Liver (tissue), 9 donors: ENCODE data around the gene HIPK2. TPM values are rescaled to one million over a fixed set of nuclear protein-coding genes. Genes with fewer than 3 reads are reported as not detected.

ENCODE experiments used
- DNase-seq: peaks from one replicate; pipeline ENCODE4 v3.0.0-alpha.2; 2017; ENCODE audit warnings: low spot score
- H3K27ac ChIP-seq, 2 donors: one replicate each; pipeline ENCODE4 v1.7.0; 2013; ENCODE audit warnings: inconsistent platforms in 2 of 2, low read length in 2 of 2, control low read depth in 1 of 2, low read depth in 1 of 2, mild to moderate bottlenecking in 1 of 2
- H3K27me3 ChIP-seq, 4 donors: one replicate each; pipeline versions ENCODE4 v1.6.1 to v1.7.0; 2013; ENCODE audit warnings: low read length in 3 of 4, inconsistent platforms in 1 of 4, mild to moderate bottlenecking in 1 of 4, moderate library complexity in 1 of 4; ENCODE audit not compliant: control insufficient read depth in 4 of 4, insufficient read depth in 4 of 4
- H3K36me3 ChIP-seq, 4 donors: one replicate each; pipeline versions ENCODE4 v1.6.1 to v1.7.0; 2013; ENCODE audit warnings: low read length in 3 of 4, mild to moderate bottlenecking in 3 of 4, low read depth in 1 of 4, moderate library complexity in 1 of 4; ENCODE audit not compliant: control insufficient read depth in 4 of 4, insufficient read depth in 3 of 4
- H3K4me1 ChIP-seq, 4 donors: one replicate each; pipeline versions ENCODE4 v1.6.1 to v1.7.0; 2013; ENCODE audit warnings: low read length in 3 of 4, mild to moderate bottlenecking in 3 of 4, moderate library complexity in 1 of 4; ENCODE audit not compliant: control insufficient read depth in 4 of 4, insufficient read depth in 4 of 4
- H3K4me3 ChIP-seq, 3 donors: one replicate each; pipeline versions ENCODE4 v1.6.1 to v1.7.0; 2013; ENCODE audit warnings: low read length in 3 of 3, control low read depth in 1 of 3, low read depth in 1 of 3, mild to moderate bottlenecking in 1 of 3
- H3K9ac ChIP-seq, 2 donors: one replicate each; pipeline ENCODE4 v1.7.0; 2013; ENCODE audit warnings: low read length in 2 of 2, mild to moderate bottlenecking in 2 of 2, moderate library complexity in 2 of 2, control low read depth in 1 of 2, low read depth in 1 of 2
- H3K9me3 ChIP-seq, 4 donors: one replicate each; pipeline versions ENCODE4 v1.6.1 to v1.7.0; 2013; ENCODE audit warnings: low read length in 3 of 4; ENCODE audit not compliant: control insufficient read depth in 4 of 4
- ATF3 ChIP-seq: IDR thresholded peaks from 2 replicates; pipeline ENCODE4 v1.6.1; 2016; ENCODE audit warnings: antibody characterized with exemption
- EGR1 ChIP-seq, 2 donors: IDR thresholded peaks; 2 replicates each; pipeline ENCODE4 v1.6.1; 2016 to 2018; ENCODE audit warnings: antibody characterized with exemption in 2 of 2, low read depth in 2 of 2
- FOXA1 ChIP-seq: IDR thresholded peaks from 2 replicates; pipeline ENCODE4 v1.6.1; 2016; ENCODE audit warnings: antibody characterized with exemption
- FOXA2 ChIP-seq: IDR thresholded peaks from 2 replicates; pipeline ENCODE4 v1.6.1; 2016; ENCODE audit warnings: antibody characterized with exemption
- GABPA ChIP-seq, 2 donors: IDR thresholded peaks in 1 of 2; conservative IDR thresholded peaks in 1 of 2; 2 replicates each; pipeline ENCODE4 v1.6.1; 2016; ENCODE audit warnings: antibody characterized with exemption in 2 of 2, mild to moderate bottlenecking in 1 of 2, moderate library complexity in 1 of 2
- HNF4A ChIP-seq, 2 donors: conservative IDR thresholded peaks; 2 replicates each; pipeline ENCODE4 v1.6.1; 2016; ENCODE audit warnings: antibody characterized with exemption in 2 of 2, mild to moderate bottlenecking in 2 of 2
- HNF4G ChIP-seq: IDR thresholded peaks from 2 replicates; pipeline ENCODE4 v1.6.1; 2016; ENCODE audit warnings: antibody characterized with exemption
- JUND ChIP-seq, 2 donors: IDR thresholded peaks; 2 replicates each; pipeline ENCODE4 v1.6.1; 2016; ENCODE audit warnings: antibody characterized with exemption in 2 of 2
- NR2F2 ChIP-seq: IDR thresholded peaks from 2 replicates; pipeline ENCODE4 v1.6.1; 2016; ENCODE audit warnings: antibody characterized with exemption
- RAD21 ChIP-seq, 2 donors: IDR thresholded peaks; 2 replicates each; pipeline ENCODE4 v1.6.1; 2016; ENCODE audit warnings: antibody characterized with exemption in 2 of 2, mild to moderate bottlenecking in 2 of 2
- REST ChIP-seq: IDR thresholded peaks from 2 replicates; pipeline ENCODE4 v1.6.1; 2016; ENCODE audit warnings: antibody characterized with exemption, mild to moderate bottlenecking
- RXRA ChIP-seq, 2 donors: IDR thresholded peaks; 2 replicates each; pipeline ENCODE4 v1.6.1; 2017 to 2018; ENCODE audit warnings: antibody characterized with exemption in 2 of 2, mild to moderate bottlenecking in 1 of 2
- SP1 ChIP-seq: IDR thresholded peaks from 2 replicates; pipeline ENCODE4 v1.6.1; 2018; ENCODE audit warnings: antibody characterized with exemption, mild to moderate bottlenecking
- TAF1 ChIP-seq: conservative IDR thresholded peaks from 2 replicates; pipeline ENCODE4 v1.6.1; 2016; ENCODE audit warnings: antibody characterized with exemption, mild to moderate bottlenecking
- YY1 ChIP-seq: IDR thresholded peaks from 2 replicates; pipeline ENCODE4 v1.6.1; 2016; ENCODE audit warnings: antibody characterized with exemption, mild to moderate bottlenecking
- WGBS: extraction: QIAGEN DNeasy Blood & Tissue Kit; methylation state at CpG from one replicate; pipeline ENCODE4 v1.1.7; 2013; 5-methylcytosine and 5-hydroxymethylcytosine counted together
- polyA plus RNA-seq, 2 donors: library from polyadenylated mRNA; stranded (reverse) in 1 of 2; unstranded in 1 of 2; fragments of 200-250 nt in 1 of 2; fragments of >200 nt in 1 of 2; fragmentation: Nextera tagmentation in 1 of 2; extraction: Ambion mirVana in 1 of 2; gene quantifications; one replicate each; pipeline versions ENCODE4 v1.2.1 to v1.2.3, GENCODE V29; 2013 to 2015
- total RNA-seq, 2 donors: library from RNA; depleted of rRNA; stranded (reverse); fragments of >200 nt; gene quantifications; one replicate each; pipeline ENCODE4 v1.2.3, GENCODE V29; 2014
- TF ChIP-seq, protein P1 (sequence below): IDR thresholded peaks from 2 replicates; pipeline ENCODE4 v1.6.1; 2016; ENCODE audit warnings: antibody characterized with exemption
- TF ChIP-seq, protein P2 (sequence below): IDR thresholded peaks from 2 replicates; pipeline ENCODE4 v1.6.1; 2016; ENCODE audit warnings: antibody characterized with exemption
- TF ChIP-seq, protein P3 (sequence below): fragments of 150-350 bp; IDR thresholded peaks from 2 replicates; pipeline ENCODE4 v1.5.1; 2017; ENCODE audit warnings: improper control_type of control experiment, low read depth, low read length; ENCODE audit not compliant: missing input control
- donor health status: healthy.
- donor health status: healthy.
- donor health status: healthy.
- donor health status: healthy.
- donor health status: healthy.

HIPK2 gene
- total and polyA plus RNA-seq, 4 donors = 13.1 to 48.8 (median 16.6) TPM

- Histone ChIP-seq H3K36me3 (peaks cover 5 to 13% (median 10%) of the 10 kb centered on the region in 4 donors), H3K9me3 (no peaks in the 10 kb centered on the region), H3K9ac (no peak overlapping the region), H3K27ac (no peak overlapping the region), H3K4me3 (no peak overlapping the region), H3K4me1 (peaks cover 0 to 7% (median 2%) of the 10 kb centered on the region in 4 donors), H3K27me3 (no peaks in the 10 kb centered on the region)
- WGBS = 92% methylated on average over 27 of the region's 27 CpGs
- no peak for DNase-seq
- TF ChIP-seq, protein P1, sequence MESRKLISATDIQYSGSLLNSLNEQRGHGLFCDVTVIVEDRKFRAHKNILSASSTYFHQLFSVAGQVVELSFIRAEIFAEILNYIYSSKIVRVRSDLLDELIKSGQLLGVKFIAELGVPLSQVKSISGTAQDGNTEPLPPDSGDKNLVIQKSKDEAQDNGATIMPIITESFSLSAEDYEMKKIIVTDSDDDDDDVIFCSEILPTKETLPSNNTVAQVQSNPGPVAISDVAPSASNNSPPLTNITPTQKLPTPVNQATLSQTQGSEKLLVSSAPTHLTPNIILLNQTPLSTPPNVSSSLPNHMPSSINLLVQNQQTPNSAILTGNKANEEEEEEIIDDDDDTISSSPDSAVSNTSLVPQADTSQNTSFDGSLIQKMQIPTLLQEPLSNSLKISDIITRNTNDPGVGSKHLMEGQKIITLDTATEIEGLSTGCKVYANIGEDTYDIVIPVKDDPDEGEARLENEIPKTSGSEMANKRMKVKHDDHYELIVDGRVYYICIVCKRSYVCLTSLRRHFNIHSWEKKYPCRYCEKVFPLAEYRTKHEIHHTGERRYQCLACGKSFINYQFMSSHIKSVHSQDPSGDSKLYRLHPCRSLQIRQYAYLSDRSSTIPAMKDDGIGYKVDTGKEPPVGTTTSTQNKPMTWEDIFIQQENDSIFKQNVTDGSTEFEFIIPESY = no peak
- TF ChIP-seq TAF1 = no peak
- no peak for TF ChIP-seq FOXA1
- no peak for TF ChIP-seq RAD21 (IDR thresholded peaks at IDR 0.05)
- no peak for TF ChIP-seq HNF4G
- TF ChIP-seq FOXA2 = no peak
- no peak for TF ChIP-seq HNF4A (conservative IDR thresholded peaks at IDR 0.05)
- TF ChIP-seq GABPA (IDR thresholded peaks at IDR 0.05 in 1 of 2, conservative IDR thresholded peaks at IDR 0.05 in 1 of 2) = no peak
- TF ChIP-seq, protein P2, sequence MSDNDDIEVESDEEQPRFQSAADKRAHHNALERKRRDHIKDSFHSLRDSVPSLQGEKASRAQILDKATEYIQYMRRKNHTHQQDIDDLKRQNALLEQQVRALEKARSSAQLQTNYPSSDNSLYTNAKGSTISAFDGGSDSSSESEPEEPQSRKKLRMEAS = no peak
- no peak for TF ChIP-seq REST
- TF ChIP-seq, protein P3, sequence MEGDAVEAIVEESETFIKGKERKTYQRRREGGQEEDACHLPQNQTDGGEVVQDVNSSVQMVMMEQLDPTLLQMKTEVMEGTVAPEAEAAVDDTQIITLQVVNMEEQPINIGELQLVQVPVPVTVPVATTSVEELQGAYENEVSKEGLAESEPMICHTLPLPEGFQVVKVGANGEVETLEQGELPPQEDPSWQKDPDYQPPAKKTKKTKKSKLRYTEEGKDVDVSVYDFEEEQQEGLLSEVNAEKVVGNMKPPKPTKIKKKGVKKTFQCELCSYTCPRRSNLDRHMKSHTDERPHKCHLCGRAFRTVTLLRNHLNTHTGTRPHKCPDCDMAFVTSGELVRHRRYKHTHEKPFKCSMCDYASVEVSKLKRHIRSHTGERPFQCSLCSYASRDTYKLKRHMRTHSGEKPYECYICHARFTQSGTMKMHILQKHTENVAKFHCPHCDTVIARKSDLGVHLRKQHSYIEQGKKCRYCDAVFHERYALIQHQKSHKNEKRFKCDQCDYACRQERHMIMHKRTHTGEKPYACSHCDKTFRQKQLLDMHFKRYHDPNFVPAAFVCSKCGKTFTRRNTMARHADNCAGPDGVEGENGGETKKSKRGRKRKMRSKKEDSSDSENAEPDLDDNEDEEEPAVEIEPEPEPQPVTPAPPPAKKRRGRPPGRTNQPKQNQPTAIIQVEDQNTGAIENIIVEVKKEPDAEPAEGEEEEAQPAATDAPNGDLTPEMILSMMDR = no peak
- no peak for TF ChIP-seq YY1
- TF ChIP-seq ATF3 = no peak
- TF ChIP-seq JUND (IDR thresholded peaks at IDR 0.05) = no peak
- no peak for TF ChIP-seq NR2F2
- TF ChIP-seq SP1 = no peak
- TF ChIP-seq RXRA (IDR thresholded peaks at IDR 0.05) = no peak
- no peak for TF ChIP-seq EGR1 (IDR thresholded peaks at IDR 0.05; ENCODE audit: low read depth in 2 of 2)
These were observed 142.1 kb downstream of the HIPK2 start for GRCh38 chr7:139635526-139636302.
